ENCODE data around the gene USP49. TPM values are rescaled to one million over a fixed set of nuclear protein-coding genes. Genes with fewer than 3 reads are reported as not detected.
A peak's percentile ranks its signal among the peaks of the same experiment; 100 is the strongest.
"Not testable (repeated sequence)": the region's sequence is repeated elsewhere in the genome, so short reads cannot be mapped to it uniquely, and the experiment has no call there.

Gene USP49
- total RNA-seq = 1 to 10 TPM; 6.2 to 7.8 TPM

DNA sequence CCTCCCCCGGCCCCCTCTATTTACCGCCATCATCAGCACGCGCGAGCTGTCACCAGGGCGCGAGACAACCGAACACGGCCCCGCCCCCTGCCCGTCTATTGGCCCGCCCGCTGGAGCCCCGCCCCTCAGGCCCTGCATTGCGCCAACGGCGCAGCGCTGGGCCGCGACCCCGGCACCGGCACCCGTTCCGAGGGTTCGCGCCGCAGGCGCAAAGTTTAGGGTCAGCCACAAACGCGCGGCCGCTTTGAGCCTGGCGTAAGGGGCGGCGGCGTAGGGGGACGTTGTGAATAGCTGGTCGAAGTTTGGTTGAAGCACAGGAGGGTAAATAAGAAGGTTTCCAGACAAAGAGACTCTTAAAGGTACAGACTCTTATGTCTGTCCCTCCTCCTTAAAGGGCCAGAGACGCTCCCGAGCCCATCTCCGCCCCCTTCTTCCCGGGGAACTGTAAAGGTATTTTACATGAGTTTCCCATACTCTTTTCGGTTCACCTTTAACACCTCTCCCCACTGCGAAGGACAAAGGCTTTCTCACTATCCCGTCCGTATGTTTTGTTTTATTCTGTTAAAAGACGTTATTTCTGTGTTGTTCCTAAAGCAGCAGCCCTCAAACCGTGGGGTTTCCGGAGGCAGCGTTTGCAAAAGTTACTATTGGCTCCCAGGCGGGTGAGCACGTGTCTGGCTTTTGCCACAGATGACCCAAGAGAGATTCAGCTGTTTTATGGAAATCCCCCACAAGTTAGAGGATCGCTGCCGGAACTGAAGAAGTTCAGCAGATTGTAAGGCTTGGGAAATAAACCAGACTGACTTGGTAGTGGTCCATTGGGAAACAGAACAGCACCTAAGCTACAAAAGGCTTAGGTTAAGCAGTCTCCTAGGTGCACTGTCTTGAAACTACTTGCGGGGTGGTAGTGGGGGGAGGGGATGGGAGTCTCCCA is at the start of gene USP49:
TSS of gene USP49 (minus strand) at position 76 of the 934 bp plus-strand sequence. CDS start 88,392 bp downstream, outside the sequence.
- no peaks in the 10 kb centered on the region for H3K9me3 Mint-ChIP-seq (ENCODE audit: insufficient read depth)
- no peaks in the 10 kb centered on the region for H3K27me3 Mint-ChIP-seq (ENCODE audit: low read depth)
- POLR2A ChIA-PET = interaction anchor here (0.7 to 3.3 kb wide), 13 partner anchors 8 to 155 kb away, joined by 3 to 15 read pairs (median 5); partner anchors contain the start of genes BYSL, MED20, TAF8 and TOMM6
- DNase-seq = peak; percentile 94
- CTCF ChIA-PET = interaction anchor here (0.7 to 4.0 kb wide), 14 partner anchors 14 to 319 kb away, joined by 3 to 44 read pairs (median 5); partner anchors contain the start of genes BYSL, MED20, TAF8 and TOMM6
- H3K36me3 Mint-ChIP-seq (ENCODE audit: low read depth) = no peaks in the 10 kb centered on the region
- H3K4me1 Mint-ChIP-seq (ENCODE audit: low read depth) = peaks cover 17% of the 10 kb centered on the region
- H3K27ac Mint-ChIP-seq = peak within 1 kb of the TSS; percentile 78
- H3K4me3 Mint-ChIP-seq = no peak within 1 kb of the TSS
- ATAC-seq = peak; percentile 97

DNA sequence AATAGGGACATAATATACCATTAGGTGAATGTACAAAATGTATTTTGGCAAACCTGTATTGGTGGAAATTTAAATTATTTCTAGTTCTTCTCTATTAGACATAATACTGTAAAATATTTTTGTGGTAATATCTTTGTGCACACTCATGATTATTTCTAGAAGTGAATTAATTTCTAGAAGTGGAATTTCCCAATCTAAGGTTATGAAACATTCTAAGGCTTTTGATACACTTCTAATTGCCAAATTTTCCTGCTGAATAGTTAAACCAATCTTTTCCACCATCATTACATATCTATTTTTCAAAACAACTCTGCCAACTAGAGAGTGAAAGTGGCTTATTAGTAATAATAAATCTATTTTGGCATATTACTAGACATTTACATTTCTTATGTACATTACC is 48.3 kb upstream of the USP49 start:
- Mint-ChIP-seq H3K4me1 (ENCODE audit: low read depth) (peaks cover 50% of the 10 kb centered on the region), H3K4me3 (no peak overlapping the region), H3K9me3 (ENCODE audit: insufficient read depth) (no peaks in the 10 kb centered on the region), H3K36me3 (ENCODE audit: low read depth) (peaks cover 35% of the 10 kb centered on the region), H3K27ac (no peak overlapping the region), H3K27me3 (ENCODE audit: low read depth) (no peaks in the 10 kb centered on the region)
- ATAC-seq = no peak
- CTCF ChIA-PET = interaction anchor here (1.4 to 19.0 kb wide), 5 partner anchors 20 to 156 kb away, joined by 3 to 451 read pairs (median 6); partner anchors contain the start of genes BYSL, MED20, TAF8 and TOMM6
- POLR2A ChIA-PET = interaction anchor here (0.7 to 13.1 kb wide), 2 partner anchors 10 to 100 kb away, joined by 4 to 372 read pairs; partner anchors contain the start of gene TAF8
- no peak for DNase-seq

DNA sequence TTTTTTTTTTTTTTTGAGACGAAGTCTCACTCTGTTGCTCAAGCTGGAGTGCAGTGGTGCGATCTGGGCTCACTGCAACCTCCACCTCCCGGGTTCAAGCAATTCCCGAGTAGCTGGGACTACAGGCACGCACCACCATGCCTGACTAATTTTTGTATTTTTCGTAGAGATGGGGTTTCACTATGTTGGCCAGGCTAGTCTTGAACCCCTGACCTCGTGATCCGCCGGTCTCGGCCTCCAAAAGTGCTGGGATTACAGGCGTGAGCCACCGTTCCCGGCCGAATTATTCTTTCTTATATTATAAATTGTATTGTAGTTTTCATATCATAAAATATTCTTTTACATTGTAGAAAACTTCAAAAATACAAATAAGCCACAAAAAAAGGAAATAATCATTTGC is 47.7 kb upstream of the USP49 start:
- not testable (repeated sequence) for H3K9me3 Mint-ChIP-seq (ENCODE audit: insufficient read depth); H3K4me3 Mint-ChIP-seq; H3K27me3 Mint-ChIP-seq (ENCODE audit: low read depth); ATAC-seq; DNase-seq
- peaks cover 40% of the 10 kb centered on the region for H3K36me3 Mint-ChIP-seq (ENCODE audit: low read depth)
- POLR2A ChIA-PET = interaction anchor here (0.6 to 13.1 kb wide), 7 partner anchors 11 to 629 kb away, joined by 3 to 372 read pairs (median 4); partner anchors contain the start of gene TAF8
- CTCF ChIA-PET = interaction anchor here (1.4 to 19.0 kb wide), 4 partner anchors 20 to 156 kb away, joined by 5 to 451 read pairs (median 100); partner anchors contain the start of genes BYSL, MED20, TAF8 and TOMM6
- H3K27ac Mint-ChIP-seq = peak overlapping the region; percentile 82
- H3K4me1 Mint-ChIP-seq (ENCODE audit: low read depth) = peaks cover 52% of the 10 kb centered on the region

DNA sequence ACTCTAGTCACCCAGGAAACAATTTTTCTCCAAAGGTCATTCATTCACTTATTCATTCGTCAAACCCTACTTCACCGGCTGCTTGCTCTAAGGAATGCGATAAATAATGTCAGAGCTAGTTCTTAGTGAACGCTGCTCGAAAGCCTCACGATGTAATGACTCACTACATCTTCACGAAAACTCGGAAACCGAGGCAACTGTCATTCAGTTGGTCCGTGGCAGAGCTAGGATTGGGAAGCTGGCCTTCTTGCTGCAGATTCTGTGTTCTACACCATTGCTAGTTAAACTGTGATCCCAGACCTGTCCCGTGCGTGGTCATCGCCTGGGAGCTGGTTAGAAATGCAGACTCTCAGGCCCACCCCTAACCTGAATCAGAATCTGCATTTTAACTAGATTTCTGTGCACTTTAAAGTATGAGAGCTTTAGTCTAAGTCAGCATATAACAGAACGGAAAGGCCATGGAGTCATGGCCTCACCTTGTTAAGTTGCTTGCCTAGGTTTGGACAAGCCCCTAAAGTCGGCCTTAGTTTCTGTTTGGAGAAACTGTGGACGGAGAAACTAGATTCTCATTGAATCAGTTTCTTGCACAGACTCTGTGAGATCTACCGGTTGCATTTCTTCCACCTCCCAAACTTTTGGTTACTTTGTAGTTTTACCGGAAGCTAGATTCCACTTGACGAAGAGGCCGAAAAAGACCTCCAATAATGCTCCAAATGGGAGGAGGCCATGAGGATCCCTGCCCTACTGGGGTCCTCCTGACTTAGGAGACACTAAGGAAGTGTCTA is 47.1 kb upstream of the USP49 start:
- Mint-ChIP-seq H3K27ac (peak overlapping the region; percentile 82), H3K4me1 (ENCODE audit: low read depth) (peaks cover 52% of the 10 kb centered on the region), H3K36me3 (ENCODE audit: low read depth) (peaks cover 42% of the 10 kb centered on the region), H3K4me3 (peak overlapping the region; percentile 76), H3K9me3 (ENCODE audit: insufficient read depth) (no peaks in the 10 kb centered on the region), H3K27me3 (ENCODE audit: low read depth) (no peaks in the 10 kb centered on the region)
- ATAC-seq (no peak), DNase-seq (no peak)
- POLR2A ChIA-PET = interaction anchor here (0.6 to 13.1 kb wide), 17 partner anchors 8 to 630 kb away, joined by 3 to 372 read pairs (median 4); partner anchors contain the start of gene TAF8
- CTCF ChIA-PET = interaction anchor here (0.9 to 19.0 kb wide), 6 partner anchors 19 to 155 kb away, joined by 4 to 451 read pairs (median 6); partner anchors contain the start of genes BYSL, MED20, TAF8 and TOMM6

DNA sequence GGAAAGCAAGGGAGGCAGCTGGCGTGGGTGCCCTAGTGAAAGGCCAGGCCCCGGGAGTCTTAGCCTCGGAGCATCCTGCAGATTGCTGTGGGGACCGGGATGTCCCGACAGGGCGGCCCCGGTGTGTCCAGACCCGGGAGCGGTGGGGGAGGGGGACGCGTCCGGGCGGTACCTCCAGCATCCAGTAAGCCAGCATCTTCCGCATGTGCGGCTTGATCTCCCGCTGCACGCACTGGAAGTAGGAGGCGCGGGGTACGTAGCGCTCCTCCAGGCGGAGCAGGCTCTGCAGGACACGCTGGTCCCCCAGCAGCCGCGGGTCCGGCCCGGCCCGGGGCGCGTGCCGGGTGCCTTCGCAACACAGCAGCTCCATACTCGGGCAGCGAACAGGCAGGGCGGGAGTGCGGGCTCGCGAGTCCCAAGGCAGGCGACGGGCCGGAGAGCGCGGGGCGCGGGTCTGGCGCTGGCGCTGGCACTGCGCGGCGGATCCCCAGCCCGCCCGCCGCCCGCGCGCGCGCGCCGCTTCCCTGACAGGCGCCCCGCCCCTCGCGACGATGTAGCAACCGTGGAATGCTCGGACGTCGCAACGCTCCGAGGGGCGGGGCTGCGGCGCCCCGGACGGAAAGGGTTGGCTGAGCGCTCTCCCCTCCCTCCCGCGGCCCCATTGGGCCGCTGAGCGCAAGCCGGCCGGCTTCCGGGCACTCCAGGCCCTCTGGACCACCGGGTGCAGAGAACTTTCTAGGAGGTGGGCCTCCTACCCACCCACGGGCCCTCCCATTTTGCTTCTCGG is 46.3 kb upstream of the USP49 start, which contains the start of gene CCND3:
TSS of gene CCND3 (minus strand) at position 529 of the 787 bp plus-strand sequence. CDS start at position 370, 159 bp downstream.
- H3K4me1 Mint-ChIP-seq (ENCODE audit: low read depth) = peaks cover 58% of the 10 kb centered on the region
- peak within 1 kb of the TSS; percentile 97 for H3K27ac Mint-ChIP-seq
- H3K27me3 Mint-ChIP-seq (ENCODE audit: low read depth) = no peaks in the 10 kb centered on the region
- peak within 1 kb of the TSS; percentile 99 for H3K4me3 Mint-ChIP-seq
- peaks cover 48% of the 10 kb centered on the region for H3K36me3 Mint-ChIP-seq (ENCODE audit: low read depth)
- peak; percentile 93 for DNase-seq
- peak; percentile 80 for ATAC-seq
- no peaks in the 10 kb centered on the region for H3K9me3 Mint-ChIP-seq (ENCODE audit: insufficient read depth)
- ChIA-PET POLR2A (interaction anchor here (0.6 to 13.1 kb wide), 17 partner anchors 9 to 155 kb away, joined by 3 to 372 read pairs (median 4); partner anchors contain the start of genes BYSL, MED20 and TAF8), CTCF (interaction anchor here (0.9 to 19.0 kb wide), 7 partner anchors 18 to 154 kb away, joined by 4 to 451 read pairs (median 8); partner anchors contain the start of genes BYSL, MED20, TAF8 and TOMM6)

DNA sequence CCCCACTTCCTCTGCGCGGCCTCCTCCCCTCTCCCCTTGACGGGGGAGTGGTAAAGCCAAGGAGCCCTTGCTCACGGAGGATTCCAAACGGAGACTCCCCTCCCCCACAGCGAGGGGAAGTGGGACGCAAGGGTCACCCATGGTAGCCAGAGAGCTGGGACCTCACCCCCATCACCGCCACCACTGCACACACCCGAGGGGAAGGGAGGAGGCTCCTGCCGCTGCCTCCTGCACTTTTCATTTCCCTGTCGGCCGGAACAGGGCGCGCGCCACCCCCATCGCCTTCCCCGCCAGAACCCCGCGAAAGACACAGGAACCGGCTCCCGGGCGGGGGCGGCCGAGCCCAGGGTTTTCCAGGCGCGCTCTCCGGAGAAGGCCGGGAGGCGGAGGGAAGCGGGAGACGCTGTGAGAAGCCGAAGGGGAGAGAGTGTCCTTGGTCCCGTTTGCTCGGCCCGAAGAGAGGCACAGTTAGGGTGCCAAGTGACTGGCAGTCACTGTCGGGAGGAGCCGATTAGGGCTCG is 45.6 kb upstream of the USP49 start:
- Mint-ChIP-seq H3K27me3 (ENCODE audit: low read depth) (no peaks in the 10 kb centered on the region), H3K4me1 (ENCODE audit: low read depth) (peaks cover 60% of the 10 kb centered on the region), H3K9me3 (ENCODE audit: insufficient read depth) (no peaks in the 10 kb centered on the region), H3K27ac (peak overlapping the region; percentile 97), H3K36me3 (ENCODE audit: low read depth) (peaks cover 55% of the 10 kb centered on the region), H3K4me3 (peak overlapping the region; percentile 99)
- POLR2A ChIA-PET = interaction anchor here (0.6 to 13.1 kb wide), 16 partner anchors 10 to 154 kb away, joined by 3 to 372 read pairs (median 8); partner anchors contain the start of genes BYSL, MED20, TAF8 and TOMM6
- CTCF ChIA-PET = interaction anchor here (1.0 to 19.0 kb wide), 10 partner anchors 13 to 164 kb away, joined by 3 to 451 read pairs (median 7); partner anchors contain the start of genes BYSL, MED20, TAF8 and TOMM6
- DNase-seq (peak; percentile 86), ATAC-seq (peak; percentile 11)

DNA sequence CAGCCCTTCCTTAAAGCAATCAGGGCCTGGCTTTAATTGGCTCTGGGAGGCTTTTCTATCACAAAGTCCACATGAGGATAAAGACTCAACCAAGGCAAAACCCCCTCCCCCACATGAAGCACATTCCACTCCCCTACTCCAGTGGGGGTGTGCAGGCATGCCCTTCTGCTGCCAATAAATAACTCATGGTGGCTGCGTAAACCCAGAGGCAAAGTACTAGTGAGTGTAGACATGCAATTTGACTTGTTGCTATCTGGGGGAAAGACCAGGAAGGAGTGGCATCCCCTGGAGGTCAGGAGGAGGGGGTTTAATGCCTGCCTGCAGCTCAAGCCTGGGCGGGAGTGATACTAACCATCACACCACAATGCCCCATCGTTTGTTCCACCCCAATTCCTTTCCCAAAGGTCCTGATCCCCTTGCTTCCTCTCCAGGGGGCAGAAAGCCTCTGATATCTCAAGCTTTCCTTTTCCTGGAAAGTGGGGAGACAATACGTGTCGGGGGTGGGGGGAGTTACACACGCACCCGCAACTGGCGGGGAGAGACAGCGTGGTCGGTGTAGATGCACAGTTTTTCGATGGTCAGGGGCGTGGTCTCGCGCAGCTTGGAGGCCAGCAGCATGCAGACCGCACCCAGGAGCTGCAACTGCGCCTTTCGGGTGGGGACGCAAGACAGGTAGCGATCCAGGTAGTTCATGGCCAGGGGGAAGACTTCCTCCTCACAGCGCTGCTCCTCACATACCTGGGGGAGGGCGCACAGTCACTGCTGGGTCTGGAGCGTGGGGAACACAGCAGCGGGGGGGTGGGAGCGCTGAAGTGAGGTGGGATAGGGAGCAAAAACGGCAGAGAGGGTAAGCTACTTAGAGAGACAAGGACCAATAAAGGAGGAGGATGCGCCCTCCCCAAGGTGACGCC is 44.9 kb upstream of the USP49 start:
- ATAC-seq = peak; percentile 29
- no peaks in the 10 kb centered on the region for H3K27me3 Mint-ChIP-seq (ENCODE audit: low read depth)
- H3K9me3 Mint-ChIP-seq (ENCODE audit: insufficient read depth) = no peaks in the 10 kb centered on the region
- CTCF ChIA-PET = interaction anchor here (1.0 to 19.0 kb wide), 14 partner anchors 12 to 164 kb away, joined by 3 to 451 read pairs (median 6); partner anchors contain the start of genes BYSL, MED20, TAF8 and TOMM6
- H3K27ac Mint-ChIP-seq = peak overlapping the region; percentile 97
- H3K4me1 Mint-ChIP-seq (ENCODE audit: low read depth) = peaks cover 60% of the 10 kb centered on the region
- POLR2A ChIA-PET = interaction anchor here (0.6 to 13.1 kb wide), 16 partner anchors 10 to 154 kb away, joined by 3 to 372 read pairs (median 6); partner anchors contain the start of genes BYSL, MED20, TAF8 and TOMM6
- H3K4me3 Mint-ChIP-seq = peak overlapping the region; percentile 99
- peak; percentile 83 for DNase-seq
- peaks cover 62% of the 10 kb centered on the region for H3K36me3 Mint-ChIP-seq (ENCODE audit: low read depth)

DNA sequence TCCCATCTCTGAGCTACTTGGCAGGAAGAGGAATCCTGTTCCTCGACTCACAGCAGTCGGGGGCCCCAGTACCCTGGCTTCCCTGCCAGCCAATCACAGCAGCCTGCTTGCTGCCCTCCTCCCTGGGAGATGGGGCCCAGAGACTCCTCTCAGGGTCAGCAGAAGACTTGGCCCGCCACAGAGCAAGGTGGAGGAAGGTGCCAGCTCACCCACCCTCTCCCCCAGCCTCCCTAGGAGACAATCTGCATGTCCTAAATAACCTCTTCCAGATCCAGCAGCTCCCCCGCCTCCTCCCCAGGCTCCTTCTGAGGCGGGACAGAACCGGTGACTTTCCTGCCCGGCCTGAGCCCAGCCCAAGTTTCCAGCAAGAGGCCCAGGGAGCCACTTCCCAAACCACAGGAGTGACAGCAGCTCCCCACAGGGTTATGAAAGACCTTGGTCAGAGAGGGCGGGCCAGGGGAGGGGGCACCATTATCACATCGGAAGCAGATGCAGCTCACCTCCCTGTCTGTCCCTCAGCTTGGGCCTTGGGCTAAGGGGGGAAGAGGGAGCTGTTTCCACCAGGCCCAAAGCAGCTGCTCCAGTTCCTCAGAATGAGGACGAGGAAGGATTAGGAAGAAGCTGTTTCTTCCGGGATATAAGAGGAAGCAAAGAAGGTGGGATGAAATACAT is 44.1 kb upstream of the USP49 start:
- ChIA-PET CTCF (interaction anchor here (0.7 to 19.0 kb wide), 16 partner anchors 11 to 165 kb away, joined by 3 to 451 read pairs (median 6); partner anchors contain the start of genes BYSL, MED20, TAF8 and TOMM6), POLR2A (interaction anchor here (0.8 to 13.1 kb wide), 15 partner anchors 9 to 153 kb away, joined by 3 to 372 read pairs (median 9); partner anchors contain the start of genes BYSL, MED20, TAF8 and TOMM6)
- peaks cover 60% of the 10 kb centered on the region for H3K4me1 Mint-ChIP-seq (ENCODE audit: low read depth)
- peak; percentile 60 for DNase-seq
- peaks cover 70% of the 10 kb centered on the region for H3K36me3 Mint-ChIP-seq (ENCODE audit: low read depth)
- ATAC-seq = no peak
- H3K9me3 Mint-ChIP-seq (ENCODE audit: insufficient read depth) = no peaks in the 10 kb centered on the region
- peak overlapping the region; percentile 97 for H3K27ac Mint-ChIP-seq
- peak overlapping the region; percentile 99 for H3K4me3 Mint-ChIP-seq
- no peaks in the 10 kb centered on the region for H3K27me3 Mint-ChIP-seq (ENCODE audit: low read depth)
